Fibroblast of pulmonary artery (primary cell): Measurements from ENCODE around the gene LHPP.

Experiments
- DNase-seq: peaks from one replicate; pipeline ENCODE4 v3.0.0-alpha.2; 2010; ENCODE audit warnings: low read depth
- H3K4me3 ChIP-seq: replicated peaks from 2 replicates; pipeline ENCODE4 v1.5.1; 2011; ENCODE audit warnings: low read depth, mild to moderate bottlenecking, control low read depth, low read length, moderate library complexity
- TF ChIP-seq, protein P1 (sequence below): IDR thresholded peaks from 2 replicates; pipeline ENCODE4 v1.5.1; 2011; ENCODE audit warnings: mild to moderate bottlenecking, control low read depth, low read length, inconsistent platforms; ENCODE audit errors: missing control alignments

Gene LHPP, protein sequence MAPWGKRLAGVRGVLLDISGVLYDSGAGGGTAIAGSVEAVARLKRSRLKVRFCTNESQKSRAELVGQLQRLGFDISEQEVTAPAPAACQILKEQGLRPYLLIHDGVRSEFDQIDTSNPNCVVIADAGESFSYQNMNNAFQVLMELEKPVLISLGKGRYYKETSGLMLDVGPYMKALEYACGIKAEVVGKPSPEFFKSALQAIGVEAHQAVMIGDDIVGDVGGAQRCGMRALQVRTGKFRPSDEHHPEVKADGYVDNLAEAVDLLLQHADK

DNA sequence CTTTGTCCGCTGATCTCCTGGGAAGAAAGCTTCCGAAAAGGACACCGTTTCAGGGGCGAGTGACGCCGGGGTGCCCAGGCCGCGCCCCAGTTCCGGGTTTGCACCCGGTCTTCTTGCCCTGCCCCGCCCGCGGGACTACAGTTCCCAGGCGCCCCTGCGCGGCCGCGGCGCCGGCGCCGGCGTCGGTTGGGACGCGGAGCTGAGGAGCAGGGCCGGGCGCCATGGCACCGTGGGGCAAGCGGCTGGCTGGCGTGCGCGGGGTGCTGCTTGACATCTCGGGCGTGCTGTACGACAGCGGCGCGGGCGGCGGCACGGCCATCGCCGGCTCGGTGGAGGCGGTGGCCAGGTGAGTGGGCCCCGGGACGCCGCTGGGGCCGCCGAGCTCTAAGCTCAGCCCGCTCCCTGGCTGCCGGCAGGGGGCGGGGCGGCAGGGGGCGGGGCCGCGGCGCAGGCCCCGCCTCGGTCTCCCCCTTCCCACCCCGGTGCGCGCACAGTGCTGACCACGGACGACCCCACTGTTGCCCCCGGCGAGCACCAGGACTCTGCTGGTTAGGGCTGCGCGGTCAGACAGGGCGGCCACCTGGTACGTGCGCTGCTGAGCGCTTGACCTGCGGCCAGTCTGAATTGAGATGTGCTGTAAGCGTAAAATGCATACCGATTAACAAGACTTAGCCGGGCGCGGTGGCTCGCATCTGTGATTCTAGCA is at the start of gene LHPP:
Gene LHPP, plus strand, starts transcription at position 182 of the 706 bp plus-strand sequence. Its CDS starts 40 bp downstream, at position 222.
- H3K4me3 ChIP-seq: peak within 1 kb of the TSS; percentile 71
- TF ChIP-seq, protein P1, sequence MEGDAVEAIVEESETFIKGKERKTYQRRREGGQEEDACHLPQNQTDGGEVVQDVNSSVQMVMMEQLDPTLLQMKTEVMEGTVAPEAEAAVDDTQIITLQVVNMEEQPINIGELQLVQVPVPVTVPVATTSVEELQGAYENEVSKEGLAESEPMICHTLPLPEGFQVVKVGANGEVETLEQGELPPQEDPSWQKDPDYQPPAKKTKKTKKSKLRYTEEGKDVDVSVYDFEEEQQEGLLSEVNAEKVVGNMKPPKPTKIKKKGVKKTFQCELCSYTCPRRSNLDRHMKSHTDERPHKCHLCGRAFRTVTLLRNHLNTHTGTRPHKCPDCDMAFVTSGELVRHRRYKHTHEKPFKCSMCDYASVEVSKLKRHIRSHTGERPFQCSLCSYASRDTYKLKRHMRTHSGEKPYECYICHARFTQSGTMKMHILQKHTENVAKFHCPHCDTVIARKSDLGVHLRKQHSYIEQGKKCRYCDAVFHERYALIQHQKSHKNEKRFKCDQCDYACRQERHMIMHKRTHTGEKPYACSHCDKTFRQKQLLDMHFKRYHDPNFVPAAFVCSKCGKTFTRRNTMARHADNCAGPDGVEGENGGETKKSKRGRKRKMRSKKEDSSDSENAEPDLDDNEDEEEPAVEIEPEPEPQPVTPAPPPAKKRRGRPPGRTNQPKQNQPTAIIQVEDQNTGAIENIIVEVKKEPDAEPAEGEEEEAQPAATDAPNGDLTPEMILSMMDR: no peak
- DNase-seq: peak; percentile 73

DNA sequence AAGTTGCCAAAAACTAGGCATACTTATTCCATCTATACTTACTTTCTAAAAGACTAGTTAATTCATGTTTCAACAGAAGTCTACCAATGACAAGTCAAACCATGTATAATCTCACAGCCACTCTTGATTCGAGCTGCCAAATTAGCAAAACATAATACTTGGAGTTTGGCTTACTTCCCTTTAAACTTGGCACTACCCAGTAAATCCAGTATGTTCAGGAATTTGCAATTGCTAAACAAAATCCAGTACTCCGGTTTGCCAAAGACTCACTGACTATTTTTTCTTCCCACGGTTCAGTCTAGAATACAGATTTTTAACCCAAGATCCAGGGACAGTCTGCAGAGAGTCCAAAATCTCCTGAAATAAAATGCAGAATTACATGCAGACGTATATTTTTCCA is 47.5 kb upstream of the LHPP start:
- TF ChIP-seq, protein P1: no peak
- H3K4me3 ChIP-seq: no peak overlapping the region
- peak; percentile 64 for DNase-seq

- H3K4me3 ChIP-seq: no peak overlapping the region
- TF ChIP-seq, protein P1: no peak
- no peak for DNase-seq
Observed at GRCh38 chr10:124415210-124415609, 46.4 kb upstream of the LHPP start.

- TF ChIP-seq, protein P1: no peak
- no peak overlapping the region for H3K4me3 ChIP-seq
- DNase-seq: peak; percentile 65
Observed at GRCh38 chr10:124416733-124417132, 44.9 kb upstream of the LHPP start.

GRCh38 chr10:124417895-124418725 is 43.5 kb upstream of the LHPP start:
- peak overlapping the region; percentile 77 for H3K4me3 ChIP-seq
- TF ChIP-seq, protein P1: peak; percentile 1

DNA sequence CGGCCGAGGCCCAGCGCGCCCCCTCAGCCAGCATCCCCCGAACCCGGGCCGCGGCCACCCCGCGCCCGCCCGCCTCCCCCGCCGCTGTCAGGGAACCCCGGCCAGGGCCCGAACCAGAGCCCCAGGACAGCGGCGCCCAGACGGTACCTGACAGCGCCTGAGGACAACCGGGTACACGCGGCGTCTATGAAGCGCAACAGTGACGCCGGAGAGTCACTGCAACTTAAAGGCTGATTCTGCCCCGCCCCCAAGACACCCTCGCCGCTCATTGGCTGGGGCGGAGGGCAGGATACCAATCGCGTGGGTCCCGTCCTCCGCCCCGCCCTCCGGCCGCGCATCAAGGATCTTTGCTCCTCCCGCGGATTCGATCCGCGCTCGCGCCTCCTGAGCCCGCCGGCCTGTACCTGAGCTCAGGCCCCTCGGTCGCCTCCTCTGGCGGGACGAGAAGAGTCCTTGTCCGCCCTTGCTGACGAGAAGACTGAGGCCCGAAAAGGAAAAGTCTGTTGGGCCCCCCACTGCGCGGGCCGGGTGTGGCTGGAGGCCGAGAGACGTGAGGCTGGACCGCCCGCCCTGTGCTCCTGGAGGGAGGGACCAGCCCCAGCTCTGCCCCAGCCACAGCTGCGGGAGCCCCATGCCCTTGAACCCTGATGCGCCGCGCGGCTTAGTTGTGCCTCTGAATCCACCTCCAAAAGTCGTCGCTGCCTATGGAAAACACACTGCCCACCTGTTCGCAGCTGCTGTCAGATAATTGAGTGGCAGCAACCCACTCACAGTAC is 42.7 kb upstream of the LHPP start, which contains the start of gene OAT:
Gene OAT, minus strand, starts transcription at position 198 of the 776 bp plus-strand sequence. CDS start 6,752 bp downstream, outside the sequence.
- TF ChIP-seq, protein P1: peak; percentile 1
- DNase-seq: peak; percentile 95
- peak within 1 kb of the TSS; percentile 77 for H3K4me3 ChIP-seq

More at GRCh38 chr10:124417895-124418725, 43.5 kb upstream of the LHPP start:
- peak; percentile 62 for DNase-seq
